CD4-positive, alpha-beta T cell (primary cell): ENCODE results near the gene FBXO41. TPM values are rescaled to one million over a fixed set of nuclear protein-coding genes. Genes with fewer than 3 reads are reported as not detected.

ENCODE experiments used
- ATAC-seq: fragments of 200-7000 bp; cut with Tn5 transposase; one replicate; pipeline ENCODE4 v1.10.0; 2022; ENCODE audit warnings: mild to moderate bottlenecking; ENCODE audit not compliant: poor library complexity
- CTCF ChIA-PET: fragments of 350-600 bp; sonication (Branson Sonifier 250); formaldehyde crosslinking; loops from one replicate; lab custom pipeline; 2021; ENCODE audit warnings: antibody characterized with exemption, inconsistent platforms; lab: Charles Lee
- POLR2A ChIA-PET: fragments of 350-600 bp; sonication (Branson Sonifier 250); formaldehyde crosslinking; loops from one replicate; lab custom pipeline; 2021; ENCODE audit warnings: antibody characterized with exemption, inconsistent platforms; lab: Charles Lee
- DNase-seq, 14 experiments: peaks; one replicate each; pipeline ENCODE4 v3.0.0-alpha.2; 2013 to 2020; ENCODE audit warnings: mixed read lengths in 2 of 14
- H3K27ac ChIP-seq, 2 donors: one replicate each; pipeline versions ENCODE4 v1.5.1 to v1.7.0; 2013; ENCODE audit warnings: low read length in 2 of 2, low read depth in 1 of 2, mild to moderate bottlenecking in 1 of 2
- H3K27me3 ChIP-seq, 2 experiments: 1 replicate in 1 of 2; 2 replicates in 1 of 2; pipeline versions ENCODE4 v1.6.1 to v1.7.0; 2013; ENCODE audit warnings: low read length in 2 of 2, control low read depth in 1 of 2, mild to moderate bottlenecking in 1 of 2, moderate library complexity in 1 of 2; ENCODE audit not compliant: insufficient read depth in 2 of 2, control insufficient read depth in 1 of 2
- H3K36me3 ChIP-seq: one replicate; pipeline ENCODE4 v1.6.1; 2013; ENCODE audit warnings: low read length, control low read depth; ENCODE audit not compliant: insufficient read depth
- H3K4me1 ChIP-seq: one replicate; pipeline ENCODE4 v1.6.1; 2013; ENCODE audit warnings: low read length, control low read depth; ENCODE audit not compliant: insufficient read depth
- H3K4me3 ChIP-seq: one replicate; pipeline ENCODE4 v1.5.1; 2013; ENCODE audit warnings: mild to moderate bottlenecking, low read length, moderate library complexity
- H3K9me3 ChIP-seq, 2 experiments: 1 replicate in 1 of 2; 2 replicates in 1 of 2; pipeline versions ENCODE4 v1.6.1 to v1.7.0; 2013; ENCODE audit warnings: low read length in 2 of 2, mild to moderate bottlenecking in 2 of 2, control low read depth in 1 of 2, moderate library complexity in 1 of 2; ENCODE audit not compliant: control insufficient read depth in 1 of 2, insufficient read depth in 1 of 2
- H3K27ac Mint-ChIP-seq: one replicate; pipeline ENCODE4 v1.8.0; 2020; ENCODE audit warnings: mixed read lengths
- H3K27me3 Mint-ChIP-seq: one replicate; pipeline ENCODE4 v1.8.0; 2021; ENCODE audit warnings: mixed read lengths
- H3K36me3 Mint-ChIP-seq: one replicate; pipeline ENCODE4 v1.8.0; 2021; ENCODE audit warnings: low read depth, mixed read lengths
- H3K4me1 Mint-ChIP-seq: one replicate; pipeline ENCODE4 v1.8.0; 2021; ENCODE audit warnings: low read depth, mixed read lengths
- H3K4me3 Mint-ChIP-seq: one replicate; pipeline ENCODE4 v1.8.0; 2020; ENCODE audit warnings: mild to moderate bottlenecking, mixed read lengths
- H3K9me3 Mint-ChIP-seq: one replicate; pipeline ENCODE4 v1.8.0; 2020; ENCODE audit warnings: mixed read lengths
- intact Hi-C, 2 experiments: fragments of 100-400 bp; cut with DNase I in 1 of 2; cut with micrococcal nuclease in 1 of 2; formaldehyde crosslinking; loops; one replicate each; pipeline versions ENCODE4 v1.15.1 to v1.9.0; 2023 to 2025; cut with DNase I, micrococcal nuclease
- total RNA-seq, 174 experiments: library from RNA in 2 of 174; stranded (reverse) in 2 of 174; gene quantifications; one replicate each; pipeline ENCODE4 v1.2.3 and lab custom pipeline; 2021 to 2026
- TF ChIP-seq, protein P1 (sequence below): fragments of 200-600 bp; IDR thresholded peaks from one replicate; pipeline ENCODE4 v1.8.0; 2022; ENCODE audit warnings: antibody characterized with exemption, mild to moderate bottlenecking

The FBXO41 gene
- total RNA-seq, 2 experiments from 2014 or later: 14.0 to 16.0 TPM

DNA sequence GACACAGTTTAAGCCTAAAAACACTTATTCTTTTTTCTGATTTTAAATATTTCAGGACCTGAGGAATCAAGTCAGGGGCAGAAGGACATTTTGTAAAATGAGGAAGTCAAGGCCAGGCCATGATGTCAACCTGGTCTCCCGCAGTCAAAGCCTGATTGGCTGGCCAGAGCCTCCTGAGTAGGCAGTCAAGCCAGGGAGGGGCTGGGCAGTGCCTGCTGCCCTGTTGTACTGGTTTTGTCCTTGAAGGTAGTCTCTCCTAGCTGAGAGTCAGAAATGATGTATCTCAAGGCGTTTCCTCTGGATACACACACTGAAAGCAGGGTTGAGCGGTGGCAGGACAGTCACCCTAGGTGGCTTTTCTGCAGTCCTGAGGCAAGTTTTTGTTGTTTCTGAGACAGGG, 30.4 kb downstream of the FBXO41 start:
- Mint-ChIP-seq H3K27me3 (no peaks in the 10 kb centered on the region), H3K4me3 (no peak overlapping the region), H3K4me1 (no peaks in the 10 kb centered on the region), H3K36me3 (peaks cover 53% of the 10 kb centered on the region), H3K9me3 (no peaks in the 10 kb centered on the region), H3K27ac (no peak overlapping the region)
- Histone ChIP-seq H3K27ac (no peak overlapping the region), H3K36me3 (peaks cover 54% of the 10 kb centered on the region), H3K9me3 (no peaks in the 10 kb centered on the region), H3K4me3 (no peak overlapping the region), H3K4me1 (peaks cover 13% of the 10 kb centered on the region), H3K27me3 (no peaks in the 10 kb centered on the region)
- TF ChIP-seq, protein P1, sequence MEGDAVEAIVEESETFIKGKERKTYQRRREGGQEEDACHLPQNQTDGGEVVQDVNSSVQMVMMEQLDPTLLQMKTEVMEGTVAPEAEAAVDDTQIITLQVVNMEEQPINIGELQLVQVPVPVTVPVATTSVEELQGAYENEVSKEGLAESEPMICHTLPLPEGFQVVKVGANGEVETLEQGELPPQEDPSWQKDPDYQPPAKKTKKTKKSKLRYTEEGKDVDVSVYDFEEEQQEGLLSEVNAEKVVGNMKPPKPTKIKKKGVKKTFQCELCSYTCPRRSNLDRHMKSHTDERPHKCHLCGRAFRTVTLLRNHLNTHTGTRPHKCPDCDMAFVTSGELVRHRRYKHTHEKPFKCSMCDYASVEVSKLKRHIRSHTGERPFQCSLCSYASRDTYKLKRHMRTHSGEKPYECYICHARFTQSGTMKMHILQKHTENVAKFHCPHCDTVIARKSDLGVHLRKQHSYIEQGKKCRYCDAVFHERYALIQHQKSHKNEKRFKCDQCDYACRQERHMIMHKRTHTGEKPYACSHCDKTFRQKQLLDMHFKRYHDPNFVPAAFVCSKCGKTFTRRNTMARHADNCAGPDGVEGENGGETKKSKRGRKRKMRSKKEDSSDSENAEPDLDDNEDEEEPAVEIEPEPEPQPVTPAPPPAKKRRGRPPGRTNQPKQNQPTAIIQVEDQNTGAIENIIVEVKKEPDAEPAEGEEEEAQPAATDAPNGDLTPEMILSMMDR: no peak
- no peak for ATAC-seq
- no peak for DNase-seq
- CTCF ChIA-PET: no interaction called here
- intact Hi-C loops: no loop called here
- POLR2A ChIA-PET: interaction anchor here (1.1 to 2.5 kb wide), 2 partner anchors 20 to 36 kb away, joined by 3 to 10 read pairs; partner anchors contain the start of gene CCT7

DNA sequence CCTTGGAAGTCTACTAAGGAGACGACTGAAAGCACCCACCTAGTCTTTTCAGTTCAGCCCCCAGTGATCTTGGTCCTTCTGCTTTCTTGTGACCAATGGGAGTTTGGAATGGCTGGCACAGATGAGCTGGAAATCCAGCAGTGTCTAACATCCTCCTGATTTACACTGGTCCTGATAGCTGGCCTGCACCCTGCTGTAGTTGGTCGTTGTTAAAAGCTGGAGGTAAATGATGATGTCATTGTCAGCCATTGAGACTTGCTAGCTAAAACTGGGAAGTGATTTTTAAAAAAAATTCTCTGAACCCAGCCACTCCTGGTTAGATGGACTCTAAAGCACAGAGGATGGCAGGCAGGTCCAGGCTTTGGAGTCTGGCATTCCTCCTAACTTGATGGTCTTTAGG, 30.9 kb downstream of the FBXO41 start:
- Histone ChIP-seq H3K4me1 (peaks cover 10% of the 10 kb centered on the region), H3K36me3 (peaks cover 59% of the 10 kb centered on the region), H3K27me3 (no peaks in the 10 kb centered on the region), H3K4me3 (no peak overlapping the region), H3K27ac (no peak overlapping the region), H3K9me3 (no peaks in the 10 kb centered on the region)
- POLR2A ChIA-PET: interaction anchor here (2.5 kb wide), 1 partner anchor 19 kb away, joined by 10 read pairs; the partner anchor contains the start of gene CCT7
- TF ChIP-seq, protein P1: no peak
- H3K4me3 Mint-ChIP-seq: no peak overlapping the region
- peaks cover 57% of the 10 kb centered on the region for H3K36me3 Mint-ChIP-seq
- intact Hi-C loops: no loop called here
- no peaks in the 10 kb centered on the region for H3K4me1 Mint-ChIP-seq
- CTCF ChIA-PET: no interaction called here
- H3K27ac Mint-ChIP-seq: peak overlapping the region; percentile 24
- DNase-seq: no peak
- H3K27me3 Mint-ChIP-seq: no peaks in the 10 kb centered on the region
- no peaks in the 10 kb centered on the region for H3K9me3 Mint-ChIP-seq
- ATAC-seq: no peak

DNA sequence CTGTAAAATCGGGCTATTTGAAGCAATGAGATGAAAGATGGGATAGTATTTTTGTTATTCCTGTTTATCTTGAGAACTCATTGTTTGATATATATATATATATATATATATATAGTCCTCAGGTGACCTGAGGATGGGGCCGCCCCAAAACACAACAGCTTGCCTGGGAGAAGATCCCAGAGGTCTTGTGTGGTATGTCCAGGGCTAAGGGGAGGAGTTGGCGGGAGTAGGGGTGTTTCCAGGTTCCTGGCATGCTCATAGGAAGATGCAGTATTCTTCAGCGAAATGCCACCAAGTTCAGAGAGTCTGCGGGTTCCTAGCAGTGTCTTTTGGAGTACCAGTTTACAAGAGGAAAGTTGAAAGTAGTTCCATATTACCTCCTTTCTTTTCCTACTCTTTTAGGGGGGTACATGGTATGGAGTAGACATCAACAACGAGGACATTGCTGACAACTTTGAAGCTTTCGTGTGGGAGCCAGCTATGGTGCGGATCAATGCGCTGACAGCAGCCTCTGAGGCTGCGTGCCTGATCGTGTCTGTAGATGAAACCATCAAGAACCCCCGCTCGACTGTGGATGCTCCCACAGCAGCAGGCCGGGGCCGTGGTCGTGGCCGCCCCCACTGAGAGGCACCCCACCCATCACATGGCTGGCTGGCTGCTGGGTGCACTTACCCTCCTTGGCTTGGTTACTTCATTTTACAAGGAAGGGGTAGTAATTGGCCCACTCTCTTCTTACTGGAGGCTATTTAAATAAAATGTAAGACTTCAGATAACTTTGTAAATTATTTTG, 31.8 kb downstream of the FBXO41 start:
- Mint-ChIP-seq H3K4me3 (no peak overlapping the region), H3K27ac (peak overlapping the region; percentile 24), H3K27me3 (no peaks in the 10 kb centered on the region), H3K4me1 (no peaks in the 10 kb centered on the region), H3K9me3 (no peaks in the 10 kb centered on the region), H3K36me3 (peaks cover 67% of the 10 kb centered on the region)
- TF ChIP-seq, protein P1: no peak
- H3K9me3 ChIP-seq: no peaks in the 10 kb centered on the region
- H3K27me3 ChIP-seq: no peaks in the 10 kb centered on the region
- H3K4me3 ChIP-seq: no peak overlapping the region
- DNase-seq (no peak), ATAC-seq (no peak)
- intact Hi-C loops: no loop called here
- no peak overlapping the region for H3K27ac ChIP-seq
- ChIA-PET CTCF (no interaction called here), POLR2A (interaction anchor here (2.5 kb wide), 1 partner anchor 18 kb away, joined by 10 read pairs; the partner anchor contains the start of gene CCT7)
- H3K36me3 ChIP-seq: peaks cover 67% of the 10 kb centered on the region
- H3K4me1 ChIP-seq: peaks cover under 1% of the 10 kb centered on the region
